SH-SY5Y (cell line): ENCODE results near the gene MARK2.

Source experiments
- GATA2 ChIP-seq: IDR thresholded peaks from 2 replicates; pipeline ENCODE4 v1.6.1; 2011; ENCODE audit warnings: mild to moderate bottlenecking, low read depth, low read length
- GATA3 ChIP-seq: IDR thresholded peaks from 2 replicates; pipeline ENCODE4 v1.6.1; 2011; ENCODE audit warnings: low read depth, mild to moderate bottlenecking, low read length, moderate library complexity

GRCh38 chr11:63917692-63918506 lies 79.0 kb downstream of the MARK2 start:
- TF ChIP-seq GATA2 (no peak), GATA3 (no peak)
